ENCODE results near the gene KRTAP10-10. TPM values are rescaled to one million over a fixed set of nuclear protein-coding genes. Genes with fewer than 3 reads are reported as not detected.
"Not testable (repeated sequence)": the region's sequence is repeated elsewhere in the genome, so short reads cannot be mapped to it uniquely, and the experiment has no call there.

The KRTAP10-10 gene
- total RNA-seq, 2 experiments from 2014 or later = not detected

- DNase-seq (no peak), ATAC-seq (no peak)
- Mint-ChIP-seq H3K27ac (no peak overlapping the region), H3K27me3 (peaks cover 2% of the 10 kb centered on the region), H3K36me3 (no peaks in the 10 kb centered on the region), H3K9me3 (ENCODE audit: low read depth) (no peaks in the 10 kb centered on the region), H3K4me3 (no peak overlapping the region), H3K4me1 (no peaks in the 10 kb centered on the region)
- CTCF ChIA-PET = no interaction called here
These were observed 39.1 kb upstream of the KRTAP10-10 start for GRCh38 chr21:44598061-44598460.

DNA sequence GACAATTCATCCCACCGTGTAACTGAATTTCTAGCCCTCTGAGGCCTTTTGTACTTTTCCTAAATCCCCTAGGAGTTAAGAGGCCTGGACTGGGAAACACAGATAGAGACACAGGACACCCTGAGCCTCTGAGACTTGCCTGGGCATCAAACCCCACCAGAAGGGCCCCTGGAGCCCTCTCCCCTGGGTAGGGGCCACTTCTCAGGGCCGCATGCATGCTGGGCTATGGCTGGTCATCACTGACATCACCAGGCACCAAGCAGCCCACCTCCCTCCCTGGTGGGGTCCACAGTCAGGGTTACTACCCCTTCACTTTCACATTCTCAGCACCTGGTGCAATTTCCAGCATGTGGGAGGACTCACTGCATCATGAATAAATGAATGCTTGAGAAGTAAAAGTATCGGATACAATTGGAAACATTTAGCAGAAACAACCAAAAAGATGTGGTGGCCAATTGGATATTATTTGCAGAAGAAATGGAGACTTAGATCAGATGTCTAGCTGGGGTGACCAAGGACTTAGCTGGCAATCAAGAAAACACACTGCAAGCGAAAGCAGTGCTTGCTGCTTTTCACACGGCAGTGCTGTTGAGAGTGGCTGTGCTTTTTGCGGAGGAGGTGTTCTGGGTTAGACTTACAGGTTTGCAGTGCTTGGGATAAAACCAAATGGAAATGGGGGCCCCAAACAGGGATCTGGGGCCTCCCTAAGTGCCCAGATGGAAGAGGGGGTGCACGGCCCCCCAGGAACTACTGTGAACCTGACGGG lies 37.7 kb upstream of the KRTAP10-10 start:
- Mint-ChIP-seq H3K27ac (no peak overlapping the region), H3K36me3 (no peaks in the 10 kb centered on the region), H3K27me3 (peaks cover 10% of the 10 kb centered on the region), H3K9me3 (ENCODE audit: low read depth) (no peaks in the 10 kb centered on the region), H3K4me3 (no peak overlapping the region), H3K4me1 (no peaks in the 10 kb centered on the region)
- no peak for DNase-seq
- CTCF ChIA-PET = no interaction called here
- ATAC-seq = no peak

DNA sequence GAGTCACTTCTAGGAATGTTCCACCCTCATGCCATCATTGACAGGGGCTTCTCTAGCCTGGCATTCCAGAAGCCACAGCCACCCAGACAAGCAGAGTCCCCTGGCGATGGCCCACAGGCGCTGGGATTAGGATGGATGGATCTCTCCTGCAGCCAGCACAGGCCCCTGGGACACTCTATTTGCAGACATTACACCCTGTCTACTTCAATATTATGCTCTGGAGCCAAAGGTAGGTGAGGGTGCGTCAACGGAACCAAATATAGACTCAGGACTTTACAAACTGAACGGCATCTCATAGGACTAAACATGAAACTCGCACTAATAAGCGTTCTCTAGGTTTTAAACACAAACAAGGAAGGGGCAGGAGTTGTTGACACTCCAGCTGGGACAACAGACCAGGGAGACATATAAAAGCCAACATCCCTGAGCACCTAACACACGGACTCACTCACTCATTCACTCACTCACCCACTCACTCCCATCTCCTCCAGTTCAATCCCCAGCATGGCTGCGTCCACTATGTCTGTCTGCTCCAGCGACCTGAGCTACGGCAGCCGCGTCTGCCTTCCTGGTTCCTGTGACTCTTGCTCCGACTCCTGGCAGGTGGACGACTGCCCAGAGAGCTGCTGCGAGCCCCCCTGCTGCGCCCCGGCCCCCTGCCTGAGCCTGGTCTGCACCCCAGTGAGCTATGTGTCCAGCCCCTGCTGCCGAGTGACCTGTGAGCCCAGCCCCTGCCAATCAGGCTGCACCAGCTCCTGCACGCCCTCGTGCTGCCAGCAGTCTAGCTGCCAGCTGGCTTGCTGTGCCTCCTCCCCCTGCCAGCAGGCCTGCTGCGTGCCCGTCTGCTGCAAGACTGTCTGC lies 36.8 kb upstream of the KRTAP10-10 start, which contains the start of gene KRTAP10-7:
TSS of gene KRTAP10-7 (plus strand) at position 480 of the 861 bp plus-strand sequence. CDS start at position 505, 25 bp downstream.
- DNase-seq; ATAC-seq; H3K36me3 Mint-ChIP-seq; H3K4me1 Mint-ChIP-seq; H3K4me3 Mint-ChIP-seq; H3K9me3 Mint-ChIP-seq (ENCODE audit: low read depth); CTCF ChIA-PET; H3K27ac Mint-ChIP-seq: not testable (repeated sequence)
- peaks cover 19% of the 10 kb centered on the region for H3K27me3 Mint-ChIP-seq

- H3K36me3 Mint-ChIP-seq; H3K9me3 Mint-ChIP-seq (ENCODE audit: low read depth); DNase-seq; ATAC-seq; CTCF ChIA-PET; H3K27ac Mint-ChIP-seq; H3K4me3 Mint-ChIP-seq; H3K4me1 Mint-ChIP-seq: not testable (repeated sequence)
- peaks cover 24% of the 10 kb centered on the region for H3K27me3 Mint-ChIP-seq
These were observed 36.1 kb upstream of the KRTAP10-10 start for GRCh38 chr21:44601091-44601490.

GRCh38 chr21:44601596-44602462 lies 35.3 kb upstream of the KRTAP10-10 start:
- DNase-seq (no peak), ATAC-seq (no peak)
- no peak overlapping the region for H3K4me3 Mint-ChIP-seq
- H3K4me1 Mint-ChIP-seq = no peaks in the 10 kb centered on the region
- CTCF ChIA-PET = no interaction called here
- H3K27me3 Mint-ChIP-seq = peaks cover 27% of the 10 kb centered on the region
- H3K9me3 Mint-ChIP-seq (ENCODE audit: low read depth) = no peaks in the 10 kb centered on the region
- H3K36me3 Mint-ChIP-seq = no peaks in the 10 kb centered on the region
- no peak overlapping the region for H3K27ac Mint-ChIP-seq

DNA sequence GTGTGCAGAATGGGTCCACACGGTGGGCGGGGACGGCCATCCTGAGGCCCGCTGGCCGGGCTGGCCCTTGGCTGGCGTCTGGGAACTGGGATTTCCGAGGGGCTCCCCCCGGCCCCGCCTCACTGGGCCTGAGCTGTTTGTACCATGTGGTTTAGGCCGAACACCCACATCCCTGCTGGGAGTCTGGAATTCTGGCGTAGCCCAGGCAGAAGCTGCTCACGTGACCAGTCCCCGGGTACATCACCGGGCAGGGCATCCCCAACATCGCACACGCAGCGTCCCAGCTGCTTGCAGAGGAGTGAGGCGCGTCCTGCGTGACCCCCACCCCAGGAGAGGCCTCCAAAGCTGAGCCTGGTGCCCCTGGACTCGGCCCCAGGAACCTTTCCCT lies 34.7 kb upstream of the KRTAP10-10 start:
- DNase-seq (no peak), ATAC-seq (no peak)
- Mint-ChIP-seq H3K9me3 (ENCODE audit: low read depth) (no peaks in the 10 kb centered on the region), H3K36me3 (no peaks in the 10 kb centered on the region), H3K27me3 (peaks cover 24% of the 10 kb centered on the region), H3K4me1 (no peaks in the 10 kb centered on the region), H3K4me3 (no peak overlapping the region), H3K27ac (no peak overlapping the region)
- CTCF ChIA-PET = no interaction called here

GRCh38 chr21:44603109-44603875 lies 33.9 kb upstream of the KRTAP10-10 start:
- no peak overlapping the region for H3K27ac Mint-ChIP-seq
- CTCF ChIA-PET = no interaction called here
- no peaks in the 10 kb centered on the region for H3K4me1 Mint-ChIP-seq

GRCh38 chr21:44603911-44604310 lies 33.2 kb upstream of the KRTAP10-10 start:
- CTCF ChIA-PET = no interaction called here
- ATAC-seq (no peak), DNase-seq (no peak)
- Mint-ChIP-seq H3K36me3 (no peaks in the 10 kb centered on the region), H3K27ac (no peak overlapping the region), H3K4me3 (no peak overlapping the region), H3K4me1 (no peaks in the 10 kb centered on the region), H3K9me3 (ENCODE audit: low read depth) (peaks cover 1% of the 10 kb centered on the region), H3K27me3 (peaks cover 27% of the 10 kb centered on the region)

More at GRCh38 chr21:44603109-44603875, 33.9 kb upstream of the KRTAP10-10 start:
- DNase-seq = no peak
- Mint-ChIP-seq H3K36me3 (no peaks in the 10 kb centered on the region), H3K4me3 (no peak overlapping the region), H3K9me3 (ENCODE audit: low read depth) (no peaks in the 10 kb centered on the region), H3K27me3 (peaks cover 26% of the 10 kb centered on the region)
- ATAC-seq = no peak

DNA sequence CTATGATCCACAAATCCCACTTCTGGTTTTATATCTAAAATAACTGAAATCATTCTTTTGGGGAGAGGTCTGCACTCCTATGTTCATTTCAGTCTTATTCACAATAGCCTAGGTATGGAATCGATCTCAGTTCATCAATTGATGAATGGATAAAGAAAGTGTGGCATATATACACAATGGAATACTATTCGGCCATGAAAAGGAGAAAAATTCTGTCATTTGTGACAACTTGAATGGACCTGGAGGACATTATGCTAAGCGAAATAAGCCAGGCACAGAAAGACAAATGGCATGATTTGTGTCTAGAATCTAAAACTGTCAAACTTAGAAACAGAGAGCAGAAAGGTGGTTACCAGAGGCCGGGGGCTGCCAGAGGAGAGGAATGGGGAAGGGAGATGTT lies 30.7 kb upstream of the KRTAP10-10 start:
- H3K4me3 Mint-ChIP-seq = no peak overlapping the region
- CTCF ChIA-PET = no interaction called here
- H3K36me3 Mint-ChIP-seq = peaks cover 6% of the 10 kb centered on the region
- no peak for DNase-seq
- H3K9me3 Mint-ChIP-seq (ENCODE audit: low read depth) = peaks cover 13% of the 10 kb centered on the region
- no peak overlapping the region for H3K27ac Mint-ChIP-seq
- H3K27me3 Mint-ChIP-seq = peaks cover 30% of the 10 kb centered on the region
- no peaks in the 10 kb centered on the region for H3K4me1 Mint-ChIP-seq
- ATAC-seq = no peak

DNA sequence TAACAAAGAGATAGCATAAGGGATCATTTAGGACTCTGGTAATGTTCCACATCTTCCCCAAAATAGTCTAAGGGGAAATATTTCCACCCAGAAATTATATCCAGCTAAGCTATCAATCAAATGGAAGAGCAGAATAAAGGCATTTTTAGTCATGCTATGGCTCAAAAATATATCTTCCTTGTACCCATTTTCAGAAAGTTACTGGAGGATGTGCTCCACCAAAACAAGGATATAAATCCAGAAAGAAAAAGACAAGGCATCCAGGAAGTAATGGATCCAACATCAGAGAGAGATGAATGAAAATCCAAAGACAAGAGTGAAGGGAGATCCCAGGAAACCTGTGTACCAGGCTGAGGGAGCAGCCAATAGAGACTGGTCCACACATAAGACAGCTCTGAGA lies 28.0 kb upstream of the KRTAP10-10 start:
- H3K27me3 Mint-ChIP-seq = peaks cover 23% of the 10 kb centered on the region
- no peaks in the 10 kb centered on the region for H3K4me1 Mint-ChIP-seq
- ATAC-seq (no peak), DNase-seq (no peak)
- no peak overlapping the region for H3K27ac Mint-ChIP-seq
- no peak overlapping the region for H3K4me3 Mint-ChIP-seq
- H3K36me3 Mint-ChIP-seq = peaks cover 6% of the 10 kb centered on the region
- CTCF ChIA-PET = no interaction called here
- peaks cover 16% of the 10 kb centered on the region for H3K9me3 Mint-ChIP-seq (ENCODE audit: low read depth)

DNA sequence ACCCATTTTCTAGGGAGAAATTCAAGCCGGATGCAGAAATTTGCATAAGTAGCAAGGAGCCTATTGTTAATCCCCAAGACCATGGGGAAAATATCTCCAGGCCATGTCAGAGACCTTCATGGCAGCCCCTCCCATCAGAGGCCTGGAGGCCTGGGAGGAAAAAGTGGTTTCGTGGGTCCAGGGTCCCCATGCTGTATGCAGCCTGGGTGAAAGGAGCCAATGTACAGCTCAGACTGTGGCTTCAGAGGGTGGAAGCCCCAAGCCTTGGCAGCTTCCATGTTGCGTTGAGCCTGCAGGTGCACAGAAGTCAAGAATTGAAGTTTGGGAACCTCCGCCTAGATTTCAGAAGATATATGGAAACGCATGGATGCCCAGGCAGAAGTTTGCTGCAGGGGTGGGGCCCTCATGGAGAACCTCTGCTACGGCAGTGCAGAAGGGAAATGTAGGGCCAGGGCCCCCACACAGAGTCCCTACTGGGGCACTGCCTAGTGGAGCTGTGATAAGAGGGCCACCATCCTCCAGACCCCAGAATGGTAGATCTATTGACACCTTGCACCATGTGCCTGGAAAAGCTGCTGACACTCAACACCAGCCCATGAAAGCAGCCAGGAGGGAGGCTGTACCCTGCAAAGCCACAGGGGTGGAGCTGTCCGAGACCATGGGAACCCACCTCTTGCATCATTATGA lies 26.9 kb upstream of the KRTAP10-10 start:
- Mint-ChIP-seq H3K27me3 (peaks cover 14% of the 10 kb centered on the region), H3K9me3 (ENCODE audit: low read depth) (peaks cover 16% of the 10 kb centered on the region)
- H3K4me1 Mint-ChIP-seq, ATAC-seq, DNase-seq, H3K27ac Mint-ChIP-seq, H3K36me3 Mint-ChIP-seq, CTCF ChIA-PET, H3K4me3 Mint-ChIP-seq: not testable (repeated sequence)

GRCh38 chr21:44611551-44611950 lies 25.6 kb upstream of the KRTAP10-10 start:
- no peak overlapping the region for H3K4me3 Mint-ChIP-seq
- peaks cover 6% of the 10 kb centered on the region for H3K36me3 Mint-ChIP-seq
- peaks cover 16% of the 10 kb centered on the region for H3K9me3 Mint-ChIP-seq (ENCODE audit: low read depth)
- CTCF ChIA-PET = interaction anchor here (0.6 kb wide), 1 partner anchor 688 kb away, joined by 3 read pairs; no protein-coding TSS in a partner anchor
- H3K27ac Mint-ChIP-seq = no peak overlapping the region
- peaks cover 7% of the 10 kb centered on the region for H3K27me3 Mint-ChIP-seq
- H3K4me1 Mint-ChIP-seq = no peaks in the 10 kb centered on the region
- DNase-seq (no peak), ATAC-seq (no peak)
